Activated CD4-positive, alpha-beta T cell treated with anti-CD3 and anti-CD28 coated beads for 36 hours (primary cell): ENCODE measurements around the gene SDK2. TPM values are rescaled to one million over a fixed set of nuclear protein-coding genes. Genes with fewer than 3 reads are reported as not detected.

ENCODE experiments used
- ATAC-seq: fragments of 200-7000 bp; cut with Tn5 transposase; one replicate; pipeline ENCODE4 v1.10.0; 2021; ENCODE audit warnings: mild to moderate bottlenecking, moderate library complexity
- CTCF ChIA-PET: fragments of 350-600 bp; sonication (Branson Sonifier 250); formaldehyde crosslinking; loops from one replicate; lab custom pipeline; 2021; ENCODE audit warnings: antibody characterized with exemption; lab: Charles Lee
- POLR2A ChIA-PET: fragments of 350-600 bp; sonication (Branson Sonifier 250); formaldehyde crosslinking; loops from one replicate; lab custom pipeline; 2021; ENCODE audit warnings: antibody characterized with exemption, inconsistent platforms; lab: Charles Lee
- DNase-seq: peaks from one replicate; pipeline ENCODE4 v3.0.0-alpha.2; 2020
- H3K27ac Mint-ChIP-seq: one replicate; pipeline ENCODE4 v1.8.0; 2021; ENCODE audit warnings: mixed read lengths
- H3K27me3 Mint-ChIP-seq: one replicate; pipeline ENCODE4 v1.8.0; 2021; ENCODE audit warnings: mixed read lengths
- H3K36me3 Mint-ChIP-seq: one replicate; pipeline ENCODE4 v1.8.0; 2021; ENCODE audit warnings: low read depth, mixed read lengths
- H3K4me1 Mint-ChIP-seq: one replicate; pipeline ENCODE4 v1.8.0; 2021; ENCODE audit warnings: mixed read lengths
- H3K4me3 Mint-ChIP-seq: one replicate; pipeline ENCODE4 v1.8.0; 2021; ENCODE audit warnings: mild to moderate bottlenecking, moderate library complexity, mixed read lengths
- H3K9me3 Mint-ChIP-seq: one replicate; pipeline ENCODE4 v1.8.0; 2021; ENCODE audit warnings: low read depth, mixed read lengths
- intact Hi-C, 2 experiments: fragments of 100-400 bp; cut with DNase I in 1 of 2; cut with micrococcal nuclease in 1 of 2; formaldehyde crosslinking; loops; one replicate each; pipeline versions ENCODE4 v1.14.2 to v1.15.1; 2022 to 2024; cut with DNase I, micrococcal nuclease
- total RNA-seq, 2 experiments: library from RNA; stranded (reverse); gene quantifications; one replicate each; pipeline ENCODE4 v1.2.3, GENCODE V29; 2021

Gene SDK2
- total RNA-seq, 2 experiments from 2014 or later, result 0.23 to 0.27 TPM

GRCh38 chr17:73307130-73307529 is 337.1 kb downstream of the SDK2 start:
- intact Hi-C loops, result no loop called here
- Mint-ChIP-seq H3K27ac (no peak overlapping the region), H3K9me3 (no peaks in the 10 kb centered on the region), H3K4me3 (no peak overlapping the region), H3K4me1 (peaks cover 10% of the 10 kb centered on the region), H3K36me3 (no peaks in the 10 kb centered on the region), H3K27me3 (peaks cover 11% of the 10 kb centered on the region)
- ATAC-seq (no peak), DNase-seq (no peak)
- CTCF ChIA-PET, result interaction anchor here (0.7 to 1.3 kb wide), 3 partner anchors 23 to 74 kb away, joined by 4 read pairs; no protein-coding TSS in a partner anchor
- POLR2A ChIA-PET, result no interaction called here

- POLR2A ChIA-PET, result no interaction called here
- DNase-seq, result no peak
- H3K9me3 Mint-ChIP-seq, result no peaks in the 10 kb centered on the region
- no peak overlapping the region for H3K4me3 Mint-ChIP-seq
- CTCF ChIA-PET, result interaction anchor here (0.7 to 1.3 kb wide), 2 partner anchors 64 to 198 kb away, joined by 4 read pairs; no protein-coding TSS in a partner anchor
- H3K27ac Mint-ChIP-seq, result no peak overlapping the region
- peaks cover 10% of the 10 kb centered on the region for H3K4me1 Mint-ChIP-seq
- intact Hi-C loops, result no loop called here
- ATAC-seq, result no peak
- H3K36me3 Mint-ChIP-seq, result no peaks in the 10 kb centered on the region
- H3K27me3 Mint-ChIP-seq, result peaks cover 11% of the 10 kb centered on the region
Observed at GRCh38 chr17:73305845-73306836, 338.1 kb downstream of the SDK2 start.

DNA sequence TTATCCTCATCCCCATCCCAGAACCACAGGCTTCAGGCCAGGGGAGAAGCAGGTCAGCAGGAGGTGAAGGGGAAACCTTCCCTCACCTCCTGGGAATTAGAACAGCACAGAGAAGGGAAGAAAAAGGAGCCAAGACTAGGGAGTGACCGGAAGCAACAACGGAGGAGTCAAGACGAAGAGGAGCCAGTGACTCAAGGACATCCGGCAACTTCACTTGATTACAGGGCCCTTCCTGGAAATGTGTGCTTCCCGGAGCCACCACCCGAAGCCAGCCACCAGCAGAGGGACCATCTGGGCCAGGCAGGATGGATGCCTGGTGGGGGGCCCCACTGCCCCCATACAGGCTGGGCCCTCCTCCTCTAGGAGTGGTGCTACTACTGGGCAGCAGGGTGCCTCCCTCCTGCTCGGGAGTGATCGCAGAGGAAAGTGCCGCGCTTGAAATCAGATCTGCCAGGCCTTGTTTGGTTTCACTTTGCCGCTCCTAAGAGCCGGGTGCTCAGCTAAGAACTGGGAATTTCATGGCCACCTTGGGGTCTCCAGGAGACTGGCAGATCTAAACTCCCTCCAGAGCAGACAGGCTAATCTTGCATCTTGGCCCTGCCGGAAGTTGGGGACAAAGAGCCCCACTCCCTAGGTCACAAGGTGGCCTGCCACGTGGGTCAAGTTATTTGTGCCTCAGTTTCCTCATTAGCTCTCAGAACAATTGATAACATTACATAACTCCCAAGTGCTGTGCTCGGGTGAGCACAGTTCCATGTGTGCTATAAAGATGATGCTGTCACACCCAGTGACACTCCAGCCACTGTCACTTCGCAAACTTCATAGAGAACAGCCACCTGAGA is 339.1 kb downstream of the SDK2 start:
- no peak overlapping the region for H3K4me3 Mint-ChIP-seq
- intact Hi-C loops, result no loop called here
- H3K27ac Mint-ChIP-seq, result no peak overlapping the region
- peaks cover 7% of the 10 kb centered on the region for H3K4me1 Mint-ChIP-seq
- no peak for DNase-seq
- H3K36me3 Mint-ChIP-seq, result no peaks in the 10 kb centered on the region
- no peak for ATAC-seq
- no peaks in the 10 kb centered on the region for H3K9me3 Mint-ChIP-seq
- CTCF ChIA-PET, result interaction anchor here (0.7 kb wide), 1 partner anchor 197 kb away, joined by 4 read pairs; no protein-coding TSS in a partner anchor
- POLR2A ChIA-PET, result no interaction called here
- peaks cover 11% of the 10 kb centered on the region for H3K27me3 Mint-ChIP-seq

DNA sequence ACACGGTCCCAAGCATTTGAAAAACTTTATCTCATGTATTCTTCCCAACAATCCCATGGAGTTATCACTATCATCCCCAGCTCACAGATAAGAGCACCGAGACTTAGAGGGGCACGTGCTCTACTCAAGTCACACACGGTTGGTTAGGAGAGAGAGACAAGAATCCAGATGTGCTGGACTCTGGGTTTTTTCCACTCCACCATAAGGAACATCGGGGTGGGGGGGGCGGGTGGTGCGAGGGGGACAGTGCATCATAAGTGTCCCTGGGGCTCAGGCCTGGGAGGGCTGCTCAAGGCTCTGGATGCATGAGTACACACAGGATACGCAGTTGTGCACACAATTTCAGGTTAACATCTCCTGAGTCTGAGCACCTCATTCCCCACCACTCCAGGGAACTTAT is 339.8 kb downstream of the SDK2 start:
- CTCF ChIA-PET, result no interaction called here
- no peak for DNase-seq
- intact Hi-C loops, result no loop called here
- no peak for ATAC-seq
- POLR2A ChIA-PET, result no interaction called here
- Mint-ChIP-seq H3K9me3 (no peaks in the 10 kb centered on the region), H3K4me3 (no peak overlapping the region), H3K4me1 (peaks cover 2% of the 10 kb centered on the region), H3K27ac (no peak overlapping the region), H3K27me3 (peaks cover 10% of the 10 kb centered on the region), H3K36me3 (no peaks in the 10 kb centered on the region)

DNA sequence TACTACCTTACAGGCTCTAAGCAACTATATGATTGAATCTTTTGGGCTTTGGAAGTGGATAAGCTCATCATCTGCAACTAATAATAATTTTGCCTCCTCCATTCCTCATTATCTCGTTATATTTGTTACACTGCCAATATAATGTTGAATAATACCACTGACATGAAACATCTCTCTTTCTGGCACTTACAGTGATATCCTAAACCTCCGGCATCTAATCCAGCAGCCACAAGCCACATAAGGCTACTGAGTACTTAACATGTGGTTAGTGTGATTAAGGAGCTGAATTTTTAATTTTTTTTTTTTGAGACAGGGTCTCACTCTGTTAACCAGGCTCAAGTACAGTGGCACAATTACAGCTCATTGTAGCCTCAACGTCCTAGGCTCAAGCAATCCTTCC is 342.1 kb downstream of the SDK2 start:
- H3K9me3 Mint-ChIP-seq, result no peaks in the 10 kb centered on the region
- H3K27me3 Mint-ChIP-seq, result peaks cover 8% of the 10 kb centered on the region
- H3K4me3 Mint-ChIP-seq, result no peak overlapping the region
- H3K27ac Mint-ChIP-seq, result no peak overlapping the region
- H3K36me3 Mint-ChIP-seq, result no peaks in the 10 kb centered on the region
- POLR2A ChIA-PET, result interaction anchor here (0.6 kb wide), 1 partner anchor 68 kb away, joined by 4 read pairs; no protein-coding TSS in a partner anchor
- DNase-seq (no peak), ATAC-seq (no peak)
- no peaks in the 10 kb centered on the region for H3K4me1 Mint-ChIP-seq
- intact Hi-C loops, result no loop called here
- CTCF ChIA-PET, result interaction anchor here (1.5 to 1.9 kb wide), 2 partner anchors 8 to 68 kb away, joined by 4 to 6 read pairs; no protein-coding TSS in a partner anchor

DNA sequence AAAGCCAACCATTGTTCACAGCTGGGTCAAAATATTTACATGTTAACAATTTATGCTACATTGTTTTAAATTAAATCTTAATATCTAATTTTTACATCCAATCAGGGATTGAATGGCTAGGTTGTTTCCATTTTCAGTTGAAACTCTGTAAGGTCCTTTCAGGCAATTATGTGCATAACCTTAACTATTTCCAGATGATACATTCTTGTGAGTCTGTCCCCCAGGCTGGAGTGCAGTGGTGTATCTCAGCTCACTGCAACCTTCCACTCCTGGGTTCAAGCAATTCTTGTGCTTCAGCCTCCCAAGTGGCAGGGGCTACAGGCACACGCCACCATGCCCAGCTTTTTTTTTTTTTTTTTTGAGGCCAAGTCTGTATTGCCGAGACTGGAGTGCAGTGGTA is 342.9 kb downstream of the SDK2 start:
- Mint-ChIP-seq H3K4me1 (no peaks in the 10 kb centered on the region), H3K9me3 (no peaks in the 10 kb centered on the region), H3K36me3 (no peaks in the 10 kb centered on the region), H3K27ac (no peak overlapping the region), H3K4me3 (no peak overlapping the region), H3K27me3 (peaks cover 8% of the 10 kb centered on the region)
- no peak for ATAC-seq
- intact Hi-C loops, result no loop called here
- ChIA-PET CTCF (interaction anchor here (0.8 to 1.9 kb wide), 3 partner anchors 9 to 69 kb away, joined by 4 to 6 read pairs (median 6); no protein-coding TSS in a partner anchor), POLR2A (interaction anchor here (0.6 kb wide), 1 partner anchor 69 kb away, joined by 4 read pairs; no protein-coding TSS in a partner anchor)
- no peak for DNase-seq

DNA sequence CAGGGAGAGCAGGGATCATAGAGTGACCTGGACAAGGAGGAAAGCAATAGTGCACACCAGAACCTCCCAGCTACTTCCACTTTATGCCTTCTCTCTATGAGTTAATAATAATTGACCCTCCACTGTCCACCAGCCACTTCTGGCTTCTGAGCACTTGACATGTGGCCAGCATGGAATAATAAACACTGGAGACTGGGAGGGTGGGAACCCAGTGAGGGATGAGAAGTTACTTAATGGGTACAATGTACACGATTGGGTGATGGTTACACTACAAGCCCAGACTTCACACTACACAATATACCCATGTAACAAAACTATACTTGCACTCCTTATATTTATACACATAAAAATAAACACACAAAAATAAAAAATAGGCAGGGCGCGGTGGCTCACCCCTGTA is 343.9 kb downstream of the SDK2 start:
- ATAC-seq (no peak), DNase-seq (no peak)
- Mint-ChIP-seq H3K27ac (no peak overlapping the region), H3K9me3 (no peaks in the 10 kb centered on the region), H3K4me3 (no peak overlapping the region), H3K36me3 (no peaks in the 10 kb centered on the region), H3K27me3 (peaks cover 8% of the 10 kb centered on the region), H3K4me1 (no peaks in the 10 kb centered on the region)
- intact Hi-C loops, result no loop called here
- ChIA-PET CTCF (interaction anchor here (0.8 to 1.9 kb wide), 2 partner anchors 18 to 69 kb away, joined by 5 to 6 read pairs; no protein-coding TSS in a partner anchor), POLR2A (no interaction called here)

- ChIA-PET POLR2A (no interaction called here), CTCF (interaction anchor here (1.9 kb wide), 1 partner anchor 72 kb away, joined by 5 read pairs; no protein-coding TSS in a partner anchor)
- ATAC-seq, result no peak
- intact Hi-C loops, result no loop called here
- Mint-ChIP-seq H3K4me3 (no peak overlapping the region), H3K9me3 (no peaks in the 10 kb centered on the region), H3K4me1 (no peaks in the 10 kb centered on the region), H3K27ac (no peak overlapping the region), H3K36me3 (no peaks in the 10 kb centered on the region), H3K27me3 (no peaks in the 10 kb centered on the region)
- DNase-seq, result no peak
Observed at GRCh38 chr17:73297934-73298861, 346.0 kb downstream of the SDK2 start.

DNA sequence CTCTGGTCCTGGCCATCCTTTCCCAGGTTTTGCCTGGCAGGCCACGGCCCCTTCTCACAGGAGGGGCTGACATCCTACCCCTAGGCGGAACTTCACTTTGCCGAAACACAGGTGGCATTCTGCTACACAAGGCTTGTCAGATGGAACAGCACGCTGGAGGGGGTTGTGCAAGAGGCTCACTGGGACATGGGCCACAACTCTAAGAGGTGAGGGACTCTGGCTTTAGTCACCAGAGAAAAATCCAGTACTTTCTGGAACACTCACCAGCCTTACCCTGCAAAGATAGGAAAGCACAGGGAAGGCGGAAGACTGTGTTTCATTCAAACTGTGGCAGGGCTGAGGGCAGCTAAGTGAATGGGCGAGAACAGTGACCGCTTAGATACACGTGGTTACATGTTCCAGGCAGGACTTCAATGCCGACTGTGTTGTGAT is 350.7 kb downstream of the SDK2 start:
- Mint-ChIP-seq H3K36me3 (no peaks in the 10 kb centered on the region), H3K27ac (no peak overlapping the region), H3K9me3 (no peaks in the 10 kb centered on the region), H3K27me3 (no peaks in the 10 kb centered on the region), H3K4me1 (peaks cover 12% of the 10 kb centered on the region), H3K4me3 (no peak overlapping the region)
- ChIA-PET POLR2A (interaction anchor here (0.7 kb wide), 1 partner anchor 296 kb away, joined by 5 read pairs; no protein-coding TSS in a partner anchor), CTCF (no interaction called here)
- intact Hi-C loops, result no loop called here
- ATAC-seq (no peak), DNase-seq (no peak)

GRCh38 chr17:73293031-73293430 is 351.2 kb downstream of the SDK2 start:
- no peaks in the 10 kb centered on the region for H3K27me3 Mint-ChIP-seq
- H3K9me3 Mint-ChIP-seq, result no peaks in the 10 kb centered on the region
- ATAC-seq, result no peak
- H3K4me1 Mint-ChIP-seq, result peaks cover 12% of the 10 kb centered on the region
- CTCF ChIA-PET, result interaction anchor here (0.6 kb wide), 1 partner anchor 16 kb away, joined by 3 read pairs; no protein-coding TSS in a partner anchor
- H3K27ac Mint-ChIP-seq, result no peak overlapping the region
- intact Hi-C loops, result no loop called here
- H3K36me3 Mint-ChIP-seq, result no peaks in the 10 kb centered on the region
- H3K4me3 Mint-ChIP-seq, result no peak overlapping the region
- DNase-seq, result no peak
- POLR2A ChIA-PET, result interaction anchor here (0.7 kb wide), 1 partner anchor 296 kb away, joined by 5 read pairs; no protein-coding TSS in a partner anchor
